NCI-H526 (cell line): ENCODE measurements around the gene SLC7A14.

Experiments used
- DNase-seq, 2 experiments: peaks; one replicate each; lab custom pipeline; 2025; lab: John Stamatoyannopoulos, UW

The SLC7A14 gene

GRCh38 chr3:170536712-170537111 lies 49.2 kb downstream of the SLC7A14 start:
- no peak for DNase-seq

GRCh38 chr3:170534227-170534626 lies 51.6 kb downstream of the SLC7A14 start:
- DNase-seq: no peak

- DNase-seq: no peak
Measured at GRCh38 chr3:170532573-170532972, 53.3 kb downstream of the SLC7A14 start.

GRCh38 chr3:170531657-170532335 lies 54.1 kb downstream of the SLC7A14 start:
- DNase-seq: peak; percentile 83 to 84

- DNase-seq: peak in 1 of 2 experiments; percentile 30
Measured at GRCh38 chr3:170531054-170531453, 54.8 kb downstream of the SLC7A14 start.

GRCh38 chr3:170529912-170530311 lies 56.0 kb downstream of the SLC7A14 start:
- no peak for DNase-seq

- no peak for DNase-seq
Measured at GRCh38 chr3:170529346-170529745, 56.5 kb downstream of the SLC7A14 start.

GRCh38 chr3:170528726-170529125 lies 57.1 kb downstream of the SLC7A14 start:
- DNase-seq: no peak

- DNase-seq: no peak
Measured at GRCh38 chr3:170524073-170524472, 61.8 kb downstream of the SLC7A14 start.

- DNase-seq: no peak
Measured at GRCh38 chr3:170523248-170523647, 62.6 kb downstream of the SLC7A14 start.

- peak in 1 of 2 experiments; percentile 58 for DNase-seq
Measured at GRCh38 chr3:170522201-170522600, 63.7 kb downstream of the SLC7A14 start.

GRCh38 chr3:170520996-170521395 lies 64.9 kb downstream of the SLC7A14 start:
- no peak for DNase-seq

- no peak for DNase-seq
Measured at GRCh38 chr3:170517242-170517945, 68.5 kb downstream of the SLC7A14 start.

GRCh38 chr3:170513642-170514041 lies 72.2 kb downstream of the SLC7A14 start:
- peak; percentile 90 to 92 for DNase-seq

GRCh38 chr3:170511371-170511770 lies 74.5 kb downstream of the SLC7A14 start:
- no peak for DNase-seq

GRCh38 chr3:170508839-170509238 lies 77.0 kb downstream of the SLC7A14 start:
- DNase-seq: no peak

- no peak for DNase-seq
Measured at GRCh38 chr3:170508291-170508690, 77.6 kb downstream of the SLC7A14 start.

- DNase-seq: no peak
Measured at GRCh38 chr3:170507063-170507462, 78.8 kb downstream of the SLC7A14 start.

- DNase-seq: peak; percentile 13 to 26
Measured at GRCh38 chr3:170506556-170506955, 79.3 kb downstream of the SLC7A14 start.

GRCh38 chr3:170502297-170502696 lies 83.6 kb downstream of the SLC7A14 start:
- no peak for DNase-seq

GRCh38 chr3:170500995-170501394 lies 84.9 kb downstream of the SLC7A14 start:
- DNase-seq: no peak

GRCh38 chr3:170500462-170500861 lies 85.4 kb downstream of the SLC7A14 start:
- no peak for DNase-seq

- DNase-seq: peak; percentile 9 to 55
Measured at GRCh38 chr3:170499562-170500156, 86.2 kb downstream of the SLC7A14 start.
